Tibial artery (tissue), 4 donors: ENCODE data around the gene SETDB1.

Source experiments
- DNase-seq, 2 donors: peaks; one replicate each; pipeline ENCODE4 v3.0.0-alpha.2; 2019
- H3K27ac ChIP-seq, 2 donors: fragments of 200-600 bp; sonication (generic) in 1 of 2; 1 replicate in 1 of 2; 2 replicates in 1 of 2; pipeline ENCODE4 v1.5.1; 2018 to 2019; ENCODE audit warnings: mild to moderate bottlenecking in 1 of 2
- H3K27me3 ChIP-seq, 2 donors: fragments of 200-600 bp; sonication (generic) in 1 of 2; one replicate each; pipeline versions ENCODE4 v1.5.1 to v1.6.0; 2016 to 2019
- H3K36me3 ChIP-seq, 3 donors: fragments of 200-600 bp; sonication (generic) in 2 of 3; one replicate each; pipeline ENCODE4 v1.5.1; 2016 to 2019; ENCODE audit warnings: mild to moderate bottlenecking in 2 of 3
- H3K4me1 ChIP-seq, 4 donors: fragments of 200-600 bp; sonication (generic) in 2 of 4; 1 replicate in 3 of 4; 2 replicates in 1 of 4; pipeline ENCODE4 v1.5.1; 2016 to 2019
- H3K4me3 ChIP-seq, 2 donors: fragments of 200-600 bp; sonication (generic) in 1 of 2; 1 replicate in 1 of 2; 2 replicates in 1 of 2; pipeline ENCODE4 v1.5.1; 2018 to 2019; ENCODE audit warnings: mild to moderate bottlenecking in 2 of 2
- H3K9me3 ChIP-seq, 3 donors: fragments of 200-600 bp; sonication (generic) in 1 of 3; one replicate each; pipeline ENCODE4 v1.5.1; 2016 to 2019
- intact Hi-C: fragments of 100-400 bp; cut with DNase I; formaldehyde crosslinking; loops from one replicate; pipeline ENCODE4 v1.15.0; 2023; ENCODE audit warnings: low total_unique reads
- TF ChIP-seq, protein P1 (sequence below), 2 experiments: fragments of 200-600 bp in 1 of 2; fragments of 450-650 bp in 1 of 2; IDR thresholded peaks; one replicate each; pipeline ENCODE4 v1.5.1; 2017 to 2019; ENCODE audit warnings: antibody characterized with exemption in 2 of 2, mild to moderate bottlenecking in 1 of 2, moderate library complexity in 1 of 2

Gene SETDB1

DNA sequence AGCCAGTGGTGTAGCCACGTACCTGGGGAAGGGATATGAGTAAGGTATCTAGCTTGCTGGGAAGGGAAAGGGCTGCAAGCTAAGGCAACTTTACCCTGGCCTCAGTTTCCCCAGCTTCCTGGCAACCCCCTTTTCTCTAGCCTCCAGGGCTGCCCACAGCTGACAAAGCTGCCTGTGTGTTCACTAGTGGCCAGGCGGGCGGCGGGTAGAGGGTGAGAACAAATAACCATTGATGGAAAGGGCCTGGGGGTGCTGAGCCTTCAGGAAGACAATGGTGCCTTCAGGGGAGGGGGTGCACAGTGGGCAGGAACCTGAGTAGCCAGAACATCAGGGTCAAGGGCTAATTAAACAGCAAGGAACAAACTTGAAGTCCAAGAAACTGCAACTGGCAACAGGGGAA is 42.3 kb downstream of the SETDB1 start:
- no peak overlapping the region for H3K27ac ChIP-seq
- H3K27me3 ChIP-seq: no peaks in the 10 kb centered on the region
- H3K4me3 ChIP-seq: no peak overlapping the region
- DNase-seq: peak in 1 of 2 donors; percentile 57
- H3K4me1 ChIP-seq: peaks cover 0 to 41% (median 38%) of the 10 kb centered on the region in 4 donors
- TF ChIP-seq, protein P1, sequence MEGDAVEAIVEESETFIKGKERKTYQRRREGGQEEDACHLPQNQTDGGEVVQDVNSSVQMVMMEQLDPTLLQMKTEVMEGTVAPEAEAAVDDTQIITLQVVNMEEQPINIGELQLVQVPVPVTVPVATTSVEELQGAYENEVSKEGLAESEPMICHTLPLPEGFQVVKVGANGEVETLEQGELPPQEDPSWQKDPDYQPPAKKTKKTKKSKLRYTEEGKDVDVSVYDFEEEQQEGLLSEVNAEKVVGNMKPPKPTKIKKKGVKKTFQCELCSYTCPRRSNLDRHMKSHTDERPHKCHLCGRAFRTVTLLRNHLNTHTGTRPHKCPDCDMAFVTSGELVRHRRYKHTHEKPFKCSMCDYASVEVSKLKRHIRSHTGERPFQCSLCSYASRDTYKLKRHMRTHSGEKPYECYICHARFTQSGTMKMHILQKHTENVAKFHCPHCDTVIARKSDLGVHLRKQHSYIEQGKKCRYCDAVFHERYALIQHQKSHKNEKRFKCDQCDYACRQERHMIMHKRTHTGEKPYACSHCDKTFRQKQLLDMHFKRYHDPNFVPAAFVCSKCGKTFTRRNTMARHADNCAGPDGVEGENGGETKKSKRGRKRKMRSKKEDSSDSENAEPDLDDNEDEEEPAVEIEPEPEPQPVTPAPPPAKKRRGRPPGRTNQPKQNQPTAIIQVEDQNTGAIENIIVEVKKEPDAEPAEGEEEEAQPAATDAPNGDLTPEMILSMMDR (IDR thresholded peaks at IDR 0.05): no peak
- no peaks in the 10 kb centered on the region for H3K9me3 ChIP-seq
- peaks cover 51 to 55% (median 54%) of the 10 kb centered on the region in 3 donors for H3K36me3 ChIP-seq
- intact Hi-C loops: no loop called here

- TF ChIP-seq, protein P1 (IDR thresholded peaks at IDR 0.05): no peak
- intact Hi-C loops: loop anchor here (10.0 kb wide), 2 partner anchors 335 to 405 kb away; no protein-coding TSS in a partner anchor
- H3K4me1 ChIP-seq: peaks cover 0 to 43% (median 40%) of the 10 kb centered on the region in 4 donors
- no peak for DNase-seq
- no peaks in the 10 kb centered on the region for H3K27me3 ChIP-seq
- H3K36me3 ChIP-seq: peaks cover 39 to 44% (median 42%) of the 10 kb centered on the region in 3 donors
- no peak overlapping the region for H3K4me3 ChIP-seq
- no peaks in the 10 kb centered on the region for H3K9me3 ChIP-seq
- peak overlapping the region in 1 of 2 donors; percentile 17 for H3K27ac ChIP-seq
These were observed 43.5 kb downstream of the SETDB1 start for GRCh38 chr1:150969626-150970025.

DNA sequence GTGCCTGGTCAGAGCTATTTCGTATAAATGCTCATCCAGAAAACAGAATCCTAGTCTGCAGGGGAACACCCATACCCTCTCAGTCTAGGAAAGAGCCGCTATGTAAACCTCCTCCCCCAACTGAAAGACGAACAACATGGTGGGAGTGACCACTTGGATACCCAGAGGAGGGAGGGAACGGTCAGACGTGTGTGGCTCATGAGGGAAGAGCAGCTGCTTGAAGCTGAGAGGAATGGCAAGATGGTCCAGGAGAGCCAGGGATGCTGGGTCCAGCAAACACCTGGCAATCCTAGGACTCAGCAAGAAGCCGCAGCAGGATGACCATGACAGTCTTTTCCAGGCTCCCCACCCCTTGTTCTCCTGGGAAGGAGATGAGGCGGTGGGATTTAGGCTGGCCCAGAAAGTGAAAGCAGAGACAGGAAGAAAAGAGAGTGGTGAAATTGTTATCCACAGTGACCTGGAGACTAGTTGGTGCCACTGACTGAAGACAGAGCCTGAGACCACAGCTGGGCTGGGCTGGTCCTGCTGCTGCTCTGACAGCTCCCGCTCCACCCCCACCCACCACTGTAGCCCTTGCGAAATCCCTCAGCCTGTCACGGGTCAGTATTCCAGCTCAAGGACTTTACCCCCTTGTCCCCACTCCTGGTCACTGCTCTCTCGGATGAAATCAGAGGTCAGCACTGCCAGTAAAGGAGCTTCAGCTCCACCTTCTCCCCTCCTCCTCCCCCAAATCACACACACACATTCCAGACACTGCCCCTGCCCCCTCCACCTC is 44.8 kb downstream of the SETDB1 start:
- DNase-seq: peak; percentile 89 to 94
- Histone ChIP-seq H3K36me3 (peaks cover 28 to 30% (median 29%) of the 10 kb centered on the region in 3 donors), H3K4me1 (peaks cover 0 to 52% (median 47%) of the 10 kb centered on the region in 4 donors), H3K9me3 (no peaks in the 10 kb centered on the region), H3K4me3 (peak overlapping the region; percentile 78 to 81), H3K27ac (peak overlapping the region; percentile 98), H3K27me3 (no peaks in the 10 kb centered on the region)
- TF ChIP-seq, protein P1 (IDR thresholded peaks at IDR 0.05): no peak
- intact Hi-C loops: loop anchor here (10.0 kb wide), 2 partner anchors 336 to 406 kb away; no protein-coding TSS in a partner anchor

GRCh38 chr1:150971583-150972416 is 45.6 kb downstream of the SETDB1 start:
- Histone ChIP-seq H3K36me3 (peaks cover 20 to 22% (median 21%) of the 10 kb centered on the region in 3 donors), H3K4me3 (peak overlapping the region; percentile 78 to 81), H3K27me3 (no peaks in the 10 kb centered on the region), H3K4me1 (peaks cover 0 to 57% (median 50%) of the 10 kb centered on the region in 4 donors), H3K27ac (peak overlapping the region; percentile 98), H3K9me3 (no peaks in the 10 kb centered on the region)
- DNase-seq: no peak
- intact Hi-C loops: loop anchor here (10.0 kb wide), 2 partner anchors 337 to 407 kb away; no protein-coding TSS in a partner anchor
- TF ChIP-seq, protein P1 (IDR thresholded peaks at IDR 0.05): no peak

GRCh38 chr1:150972417-150972940 is 46.3 kb downstream of the SETDB1 start:
- peak overlapping the region; percentile 78 to 81 for H3K4me3 ChIP-seq
- H3K27me3 ChIP-seq: no peaks in the 10 kb centered on the region
- H3K36me3 ChIP-seq: peaks cover 13 to 15% (median 14%) of the 10 kb centered on the region in 3 donors
- intact Hi-C loops: loop anchor here (10.0 kb wide), 2 partner anchors 338 to 408 kb away; no protein-coding TSS in a partner anchor
- TF ChIP-seq, protein P1 (IDR thresholded peaks at IDR 0.05): no peak
- peaks cover 0 to 63% (median 57%) of the 10 kb centered on the region in 4 donors for H3K4me1 ChIP-seq
- peak overlapping the region; percentile 98 for H3K27ac ChIP-seq
- no peaks in the 10 kb centered on the region for H3K9me3 ChIP-seq
- no peak for DNase-seq
